Breast epithelium (tissue), 4 donors: ENCODE data around the gene RRM1. TPM values are rescaled to one million over a fixed set of nuclear protein-coding genes. Genes with fewer than 3 reads are reported as not detected.

Experiments used
- DNase-seq, 2 donors: peaks; one replicate each; pipeline ENCODE4 v3.0.0-alpha.2; 2019; ENCODE audit warnings: low spot score in 2 of 2
- H3K27ac ChIP-seq, 2 donors: fragments of 200-600 bp; sonication (generic) in 1 of 2; one replicate each; pipeline ENCODE4 v1.5.1; 2016 to 2019; ENCODE audit warnings: mild to moderate bottlenecking in 1 of 2
- H3K27me3 ChIP-seq, 2 donors: fragments of 200-600 bp; sonication (generic) in 1 of 2; one replicate each; pipeline versions ENCODE4 v1.5.1 to v1.6.0; 2017 to 2019; ENCODE audit warnings: control low read depth in 1 of 2, mild to moderate bottlenecking in 1 of 2
- H3K36me3 ChIP-seq: fragments of 200-600 bp; one replicate; pipeline ENCODE4 v1.5.1; 2019
- H3K4me1 ChIP-seq, 2 donors: fragments of 200-600 bp; sonication (generic); one replicate each; pipeline ENCODE4 v1.5.1; 2016 to 2019; ENCODE audit warnings: control low read depth in 1 of 2
- H3K4me3 ChIP-seq, 3 donors: fragments of 200-600 bp; sonication (generic); 1 replicate in 2 of 3; 2 replicates in 1 of 3; pipeline ENCODE4 v1.5.1; 2016 to 2019; ENCODE audit warnings: mild to moderate bottlenecking in 3 of 3, moderate library complexity in 2 of 3
- H3K9me3 ChIP-seq, 2 donors: fragments of 200-600 bp; sonication (generic) in 1 of 2; one replicate each; pipeline ENCODE4 v1.5.1; 2016 to 2019; ENCODE audit warnings: control low read depth in 1 of 2
- POLR2A ChIP-seq: fragments of 450-650 bp; IDR thresholded peaks from one replicate; pipeline ENCODE4 v1.6.1; 2016; ENCODE audit warnings: antibody characterized with exemption, mild to moderate bottlenecking, moderate library complexity
- POLR2AphosphoS5 ChIP-seq, 3 donors: sonication (generic); formaldehyde crosslinking; IDR thresholded peaks; one replicate each; pipeline ENCODE4 v1.6.1; 2017; ENCODE audit warnings: antibody characterized with exemption in 3 of 3
- intact Hi-C: fragments of 100-400 bp; cut with DNase I; formaldehyde crosslinking; loops from one replicate; pipeline ENCODE4 v1.15.1; 2023; ENCODE audit warnings: low total_unique reads
- total RNA-seq, 3 donors: library from RNA; depleted of rRNA; stranded (reverse); fragments of >200 nt; gene quantifications; one replicate each; pipeline ENCODE4 v1.1.0, GENCODE V29; 2016
- TF ChIP-seq, protein P1 (sequence below), 3 donors: fragments of 450-650 bp; IDR thresholded peaks; one replicate each; pipeline ENCODE4 v1.5.1; 2016 to 2017; ENCODE audit warnings: antibody characterized with exemption in 3 of 3, mild to moderate bottlenecking in 3 of 3, moderate library complexity in 3 of 3

The RRM1 gene
- total RNA-seq, 3 donors from 2014 or later = 35.7 to 52.0 (median 52.0) TPM

DNA sequence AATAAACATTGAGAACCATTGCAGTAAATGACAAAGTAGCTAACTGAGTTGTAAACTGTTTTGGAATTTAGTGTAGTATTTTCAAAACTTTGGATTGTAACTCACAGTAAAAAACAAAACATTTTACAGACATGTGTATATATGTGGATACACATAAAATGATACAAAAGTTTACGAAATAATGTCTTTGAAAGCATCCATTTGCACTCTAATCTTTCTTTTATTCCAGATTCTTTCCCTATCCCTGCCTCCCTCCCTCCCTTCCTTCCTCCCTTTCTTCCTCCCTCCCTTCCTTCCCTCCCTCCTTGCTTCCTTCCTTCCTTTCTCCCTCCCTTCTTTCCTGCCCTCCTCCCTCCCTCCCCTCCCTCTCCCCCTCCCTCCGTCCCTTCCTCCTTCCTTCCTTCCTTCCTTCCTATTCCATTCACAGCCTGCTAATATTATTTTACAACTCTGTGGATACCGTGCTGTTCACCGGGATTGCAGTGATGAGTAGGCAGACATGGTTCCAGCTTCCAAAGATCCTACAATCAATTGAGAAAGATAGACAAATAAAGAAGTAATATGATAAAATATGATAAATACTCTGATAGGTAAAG is 3.5 kb downstream of the RRM1 start:
- TF ChIP-seq, protein P1, sequence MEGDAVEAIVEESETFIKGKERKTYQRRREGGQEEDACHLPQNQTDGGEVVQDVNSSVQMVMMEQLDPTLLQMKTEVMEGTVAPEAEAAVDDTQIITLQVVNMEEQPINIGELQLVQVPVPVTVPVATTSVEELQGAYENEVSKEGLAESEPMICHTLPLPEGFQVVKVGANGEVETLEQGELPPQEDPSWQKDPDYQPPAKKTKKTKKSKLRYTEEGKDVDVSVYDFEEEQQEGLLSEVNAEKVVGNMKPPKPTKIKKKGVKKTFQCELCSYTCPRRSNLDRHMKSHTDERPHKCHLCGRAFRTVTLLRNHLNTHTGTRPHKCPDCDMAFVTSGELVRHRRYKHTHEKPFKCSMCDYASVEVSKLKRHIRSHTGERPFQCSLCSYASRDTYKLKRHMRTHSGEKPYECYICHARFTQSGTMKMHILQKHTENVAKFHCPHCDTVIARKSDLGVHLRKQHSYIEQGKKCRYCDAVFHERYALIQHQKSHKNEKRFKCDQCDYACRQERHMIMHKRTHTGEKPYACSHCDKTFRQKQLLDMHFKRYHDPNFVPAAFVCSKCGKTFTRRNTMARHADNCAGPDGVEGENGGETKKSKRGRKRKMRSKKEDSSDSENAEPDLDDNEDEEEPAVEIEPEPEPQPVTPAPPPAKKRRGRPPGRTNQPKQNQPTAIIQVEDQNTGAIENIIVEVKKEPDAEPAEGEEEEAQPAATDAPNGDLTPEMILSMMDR (IDR thresholded peaks at IDR 0.05) = no peak
- TF ChIP-seq POLR2A = no peak
- no peak for TF ChIP-seq POLR2AphosphoS5 (IDR thresholded peaks at IDR 0.05)
- no peak overlapping the region for H3K27ac ChIP-seq
- DNase-seq = no peak
- no peak overlapping the region for H3K4me3 ChIP-seq
- no peaks in the 10 kb centered on the region for H3K36me3 ChIP-seq
- no peaks in the 10 kb centered on the region for H3K4me1 ChIP-seq
- H3K27me3 ChIP-seq = no peaks in the 10 kb centered on the region
- no peaks in the 10 kb centered on the region for H3K9me3 ChIP-seq
- intact Hi-C loops = no loop called here

DNA sequence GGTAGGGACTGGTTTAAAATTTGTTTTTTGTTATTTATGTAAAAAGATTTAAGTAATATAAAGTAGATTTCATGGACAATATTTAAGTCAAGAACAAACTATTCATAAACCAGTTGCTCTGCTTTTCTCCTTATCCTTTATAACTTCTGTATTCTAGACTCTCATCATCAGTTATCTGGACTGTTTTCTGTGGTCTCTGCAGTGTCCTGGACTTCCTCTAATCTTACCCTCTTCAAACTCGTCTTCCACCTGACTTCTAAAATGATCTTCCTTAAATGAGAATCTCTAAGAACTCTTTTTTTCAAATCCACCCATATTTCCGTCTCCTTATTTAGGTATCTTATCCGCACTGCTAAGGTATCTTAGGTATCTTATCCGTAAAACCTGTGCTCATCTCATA is 8.1 kb downstream of the RRM1 start:
- Histone ChIP-seq H3K9me3 (no peaks in the 10 kb centered on the region), H3K4me1 (no peaks in the 10 kb centered on the region), H3K36me3 (no peaks in the 10 kb centered on the region), H3K27me3 (no peaks in the 10 kb centered on the region), H3K27ac (no peak overlapping the region), H3K4me3 (no peak overlapping the region)
- no peak for DNase-seq
- TF ChIP-seq, protein P1 (IDR thresholded peaks at IDR 0.05) = no peak
- TF ChIP-seq POLR2A (no peak), POLR2AphosphoS5 (IDR thresholded peaks at IDR 0.05) (no peak)
- intact Hi-C loops = no loop called here

DNA sequence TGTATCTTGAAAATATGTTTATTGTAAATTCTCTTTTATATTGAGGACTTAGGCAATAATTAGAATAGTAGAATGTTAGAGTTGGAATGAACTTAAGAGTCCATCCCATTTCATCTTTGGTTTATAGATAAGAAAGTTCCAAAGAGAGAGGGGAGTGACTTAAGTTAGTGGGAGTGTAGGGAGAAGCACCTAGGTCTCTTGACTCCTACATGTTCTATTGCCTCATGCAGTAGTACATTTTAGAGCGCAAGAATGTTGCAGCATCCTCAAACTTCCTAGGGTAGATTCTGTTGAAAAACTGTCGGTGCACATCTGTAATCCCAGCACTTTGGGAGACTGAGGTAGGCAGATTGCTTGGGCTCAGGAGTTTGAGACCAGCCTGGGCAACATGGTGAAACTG is 8.7 kb downstream of the RRM1 start:
- no peaks in the 10 kb centered on the region for H3K36me3 ChIP-seq
- no peaks in the 10 kb centered on the region for H3K27me3 ChIP-seq
- H3K9me3 ChIP-seq = no peaks in the 10 kb centered on the region
- no peak overlapping the region for H3K27ac ChIP-seq
- H3K4me1 ChIP-seq = no peaks in the 10 kb centered on the region
- no peak overlapping the region for H3K4me3 ChIP-seq
- TF ChIP-seq, protein P1 (IDR thresholded peaks at IDR 0.05) = no peak
- TF ChIP-seq POLR2AphosphoS5 (IDR thresholded peaks at IDR 0.05) = no peak
- TF ChIP-seq POLR2A = no peak
- DNase-seq = no peak
- intact Hi-C loops = no loop called here

DNA sequence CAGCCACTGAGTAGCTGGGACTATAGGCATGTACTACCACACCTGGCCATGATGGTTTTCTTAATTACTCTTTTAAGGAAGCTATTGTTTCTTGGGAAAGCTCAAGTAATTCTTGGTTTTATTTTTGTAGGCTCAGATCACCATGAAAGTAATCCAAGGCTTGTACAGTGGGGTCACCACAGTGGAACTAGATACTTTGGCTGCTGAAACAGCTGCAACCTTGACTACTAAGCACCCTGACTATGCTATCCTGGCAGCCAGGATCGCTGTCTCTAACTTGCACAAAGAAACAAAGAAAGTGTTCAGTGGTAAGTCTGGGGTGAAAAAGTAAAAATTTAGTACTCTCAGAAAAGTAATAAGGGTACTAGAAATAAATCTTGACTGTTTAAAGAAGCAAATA is 11.3 kb downstream of the RRM1 start:
- Histone ChIP-seq H3K27me3 (no peaks in the 10 kb centered on the region), H3K36me3 (no peaks in the 10 kb centered on the region), H3K4me1 (no peaks in the 10 kb centered on the region), H3K27ac (no peak overlapping the region), H3K9me3 (no peaks in the 10 kb centered on the region), H3K4me3 (no peak overlapping the region)
- DNase-seq = no peak
- TF ChIP-seq POLR2AphosphoS5 (IDR thresholded peaks at IDR 0.05) (no peak), POLR2A (no peak)
- intact Hi-C loops = no loop called here

DNA sequence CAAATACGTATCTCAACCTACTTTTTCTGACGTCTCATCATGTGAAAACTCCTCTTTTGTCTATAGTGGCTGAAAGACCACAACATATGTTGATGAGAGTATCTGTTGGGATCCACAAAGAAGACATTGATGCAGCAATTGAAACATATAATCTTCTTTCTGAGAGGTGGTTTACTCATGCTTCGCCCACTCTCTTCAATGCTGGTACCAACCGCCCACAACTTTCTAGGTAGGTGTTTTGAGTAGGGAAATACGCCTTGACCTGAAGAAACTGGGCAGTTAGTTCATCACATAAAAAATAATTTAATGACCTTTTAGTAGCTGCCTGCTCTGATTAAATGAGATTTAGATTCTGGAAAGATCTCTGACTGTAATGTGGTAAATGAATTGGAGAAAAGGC is 17.2 kb downstream of the RRM1 start:
- Histone ChIP-seq H3K9me3 (no peaks in the 10 kb centered on the region), H3K4me3 (no peak overlapping the region), H3K36me3 (no peaks in the 10 kb centered on the region), H3K27ac (no peak overlapping the region), H3K4me1 (no peaks in the 10 kb centered on the region), H3K27me3 (no peaks in the 10 kb centered on the region)
- TF ChIP-seq POLR2A (no peak), POLR2AphosphoS5 (IDR thresholded peaks at IDR 0.05) (no peak)
- TF ChIP-seq, protein P1 (IDR thresholded peaks at IDR 0.05) = no peak
- intact Hi-C loops = no loop called here
- DNase-seq = no peak

DNA sequence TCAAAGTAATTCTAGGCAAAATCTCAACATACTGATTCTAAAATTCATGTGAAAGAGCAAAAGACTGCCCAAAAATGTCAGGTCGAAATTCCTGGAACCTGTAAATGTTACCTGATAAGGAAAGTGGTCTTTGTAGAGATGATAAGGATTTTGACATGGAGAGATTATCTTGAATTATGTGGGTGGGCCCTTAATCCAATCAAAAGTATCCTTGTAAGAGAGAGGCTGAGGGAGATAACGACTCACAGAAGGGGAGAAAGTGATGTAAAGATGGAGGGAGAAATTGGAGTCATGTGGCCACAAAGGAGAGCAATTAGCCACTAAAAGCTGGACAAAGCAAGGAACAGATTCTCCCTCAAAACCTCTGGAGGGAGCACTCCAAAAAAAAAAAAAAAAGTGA is 20.5 kb downstream of the RRM1 start:
- DNase-seq = no peak
- H3K36me3 ChIP-seq = no peaks in the 10 kb centered on the region
- TF ChIP-seq POLR2A (no peak), POLR2AphosphoS5 (IDR thresholded peaks at IDR 0.05) (no peak)
- TF ChIP-seq, protein P1 (IDR thresholded peaks at IDR 0.05) = no peak
- intact Hi-C loops = no loop called here
- no peaks in the 10 kb centered on the region for H3K27me3 ChIP-seq
- no peak overlapping the region for H3K27ac ChIP-seq
- no peaks in the 10 kb centered on the region for H3K9me3 ChIP-seq
- H3K4me1 ChIP-seq = no peaks in the 10 kb centered on the region
- H3K4me3 ChIP-seq = no peak overlapping the region
